ENCODE results near the gene TTLL13. TPM values are rescaled to one million over a fixed set of nuclear protein-coding genes. Genes with fewer than 3 reads are reported as not detected.

The TTLL13 gene
- total and polyA plus RNA-seq, 2 of the 8 experiments (the other 6 are each of a cell fraction or from before 2014, with no cell fraction given), result 0.03 TPM; not detected in 1

GRCh38 chr15:90294601-90295269 is 45.4 kb downstream of the TTLL13 start:
- no peak overlapping the region for H3K23ac ChIP-seq (ENCODE audit: insufficient read length)
- no peak overlapping the region for H3K56ac ChIP-seq (replicated peaks; ENCODE audit: insufficient read length, low read depth, low read length)
- H3K27me3 ChIP-seq (replicated peaks in 1 of 4; ENCODE audit: control insufficient read depth in 3 of 4, extremely low read depth in 1 of 4, insufficient read depth in 3 of 4, low read length in 3 of 4), result no peaks in the 10 kb centered on the region
- H3K79me1 ChIP-seq (ENCODE audit: low read depth, low read length), result no peaks in the 10 kb centered on the region
- no peak overlapping the region for H3K14ac ChIP-seq (ENCODE audit: insufficient read length)
- H2AK5ac ChIP-seq (ENCODE audit: low read depth, low read length), result no peak overlapping the region
- H2BK5ac ChIP-seq (ENCODE audit: low read depth, low read length), result no peak overlapping the region
- H3K9me3 ChIP-seq (ENCODE audit: insufficient read depth in 2 of 2, low read depth in 1 of 2, low read length in 1 of 2), result no peaks in the 10 kb centered on the region
- no peaks in the 10 kb centered on the region for H3K23me2 ChIP-seq (ENCODE audit: low read depth, low read length)
- no peak overlapping the region for H3K18ac ChIP-seq (ENCODE audit: extremely low read depth, low read length)
- H3K36me3 ChIP-seq (ENCODE audit: control insufficient read depth in 2 of 4, insufficient read depth in 4 of 4, low read length in 3 of 4), result no peaks in the 10 kb centered on the region
- DNase-seq (ENCODE audit: low read depth in 1 of 2, low spot score in 2 of 2), result no peak
- CTCF ChIA-PET (ENCODE audit: partially characterized antibody), result interaction anchor here (0.5 to 4.6 kb wide), 18 partner anchors 10 to 290 kb away, joined by 3 to 46 read pairs (median 4); partner anchors contain the start of gene ZNF774
- WGBS, 2 experiments (ENCODE audit: extremely low coverage in 1 of 2, insufficient coverage in 1 of 2, insufficient read length in 1 of 2, insufficient replicate concordance in 2 of 2, low coverage in 1 of 2, low lambda C conversion rate in 2 of 2, missing lambda C conversion rate in 1 of 2), result 92% methylated on average over 13 of the region's 16 CpGs; no CpG with 5 or more reads in 1 of the 2 experiments
- H2AFZ ChIP-seq (ENCODE audit: low read length), result no peak overlapping the region
- no peak overlapping the region for H2BK20ac ChIP-seq (ENCODE audit: low read length)
- no peaks in the 10 kb centered on the region for H4K20me1 ChIP-seq (replicated peaks in 1 of 2; ENCODE audit: control insufficient read depth in 1 of 2, insufficient read depth in 2 of 2, low read length in 2 of 2)
- H3K79me2 ChIP-seq (ENCODE audit: control insufficient read depth in 1 of 2, insufficient read depth in 2 of 2, low read length in 2 of 2), result no peaks in the 10 kb centered on the region
- H3K4me1 ChIP-seq (replicated peaks in 1 of 4; ENCODE audit: control insufficient read depth in 3 of 4, insufficient read depth in 4 of 4, low read length in 3 of 4), result peaks cover 0 to 8% (median 5%) of the 10 kb centered on the region in 4 experiments; a peak in 6 of 7 replicates
- no peak overlapping the region for H4K91ac ChIP-seq (replicated peaks; ENCODE audit: insufficient read length, low read length)
- POLR2A ChIA-PET (ENCODE audit: partially characterized antibody), result no interaction called here
- H4K8ac ChIP-seq (ENCODE audit: extremely low read depth, insufficient read depth, low read length), result no peak overlapping the region; the same call in 1 of the 2 replicates
- H2BK15ac ChIP-seq (ENCODE audit: low read length), result no peak overlapping the region
- no peak overlapping the region for H4K5ac ChIP-seq (ENCODE audit: insufficient read length, low read depth, low read length)
- H3K4ac ChIP-seq (replicated peaks; ENCODE audit: insufficient read length, low read depth, low read length), result no peak overlapping the region
- FAIRE-seq, result no peak
- H3K4me2 ChIP-seq (ENCODE audit: insufficient read depth in 1 of 2, low read depth in 2 of 2, low read length in 2 of 2), result no peak overlapping the region; a peak in 2 of 4 replicates
- H3K4me3 ChIP-seq (ENCODE audit: extremely low read depth in 1 of 4, insufficient read depth in 2 of 4, low read depth in 3 of 4, low read length in 4 of 4), result no peak overlapping the region
- no peak overlapping the region for H2BK120ac ChIP-seq (replicated peaks; ENCODE audit: low read depth, low read length)
- H2BK12ac ChIP-seq (ENCODE audit: low read depth, low read length), result no peak overlapping the region
- no peak overlapping the region for H3K27ac ChIP-seq (ENCODE audit: low read depth, low read length)
- H3K9ac ChIP-seq (replicated peaks in 1 of 4; ENCODE audit: extremely low read depth in 1 of 4, low read depth in 3 of 4, low read length in 3 of 4), result no peak overlapping the region
